ENCODE results near the gene ZNF688.
"Not testable (repeated sequence)": the region's sequence is repeated elsewhere in the genome, so short reads cannot be mapped to it uniquely, and the experiment has no call there.

Gene ZNF688

DNA sequence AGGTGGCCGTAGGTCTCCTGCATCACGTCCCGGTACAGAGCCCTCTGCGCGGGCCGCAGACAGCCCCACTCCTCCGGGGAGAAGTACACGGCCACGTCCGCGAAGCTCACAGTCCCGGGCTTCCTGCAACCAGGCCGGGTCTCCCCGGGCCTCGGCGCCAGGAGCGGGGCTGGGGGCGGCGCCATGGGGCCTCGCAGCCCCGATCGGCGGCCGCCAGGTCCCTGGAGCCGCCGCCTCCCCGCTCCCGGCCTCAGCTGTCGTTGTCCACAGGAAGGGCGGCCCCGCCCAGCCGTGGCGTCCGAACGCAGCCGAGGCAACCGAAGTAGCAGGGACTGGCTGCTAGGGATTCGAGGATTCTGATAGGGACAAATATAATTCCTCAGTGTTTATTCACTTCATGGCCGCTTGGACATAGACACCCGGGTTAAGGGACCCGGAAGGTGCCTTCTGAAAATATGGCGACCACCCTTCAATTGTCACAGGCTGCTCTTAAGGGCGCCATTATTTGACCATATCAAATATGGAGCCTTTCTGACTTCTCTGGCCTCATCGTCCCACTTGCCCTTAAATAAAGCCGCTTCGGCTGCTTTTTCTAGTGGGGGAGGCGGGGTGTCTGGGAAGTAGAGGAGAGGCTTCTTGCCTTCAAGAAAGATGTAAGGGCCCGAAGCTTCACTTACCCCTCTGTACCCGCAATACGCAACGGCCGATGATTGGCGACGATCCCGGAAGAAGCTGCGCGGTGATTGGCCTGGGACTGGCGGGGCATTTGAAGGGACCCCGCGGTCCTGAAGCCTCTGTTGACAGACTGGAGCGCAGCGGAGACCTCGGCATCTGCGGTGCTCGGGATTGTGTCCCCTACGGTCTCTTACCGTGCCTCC is at the start of gene ZNF688:
TSS of gene ZNF688 (minus strand) at position 270 of the 878 bp plus-strand sequence. CDS start at position 185, 85 bp downstream.
- peak; percentile 78 to 88 for DNase-seq (ENCODE audit: low read depth in 2 of 2)

- no peak for DNase-seq (ENCODE audit: low read depth in 2 of 2)
Observed at GRCh38 chr16:30620169-30620568, 48.7 kb upstream of the ZNF688 start.

DNA sequence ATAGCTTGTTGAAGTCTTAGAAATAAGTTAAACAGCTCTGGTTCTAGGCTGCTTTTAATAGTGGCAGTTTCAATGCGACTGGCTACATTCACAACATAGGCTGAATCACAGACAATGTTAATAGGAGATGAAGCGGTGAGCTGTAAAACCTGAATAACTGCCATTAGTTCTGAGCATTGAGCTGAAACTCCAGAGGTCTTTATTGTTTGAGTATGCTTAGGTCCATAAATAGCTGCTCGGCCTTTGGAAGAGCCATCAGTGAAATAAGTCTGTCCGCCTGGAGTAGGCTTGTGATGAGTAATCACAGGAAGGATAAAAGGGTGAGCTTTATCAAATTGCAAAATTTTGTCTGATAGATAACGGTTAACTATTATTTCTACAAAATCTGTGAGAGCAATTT is 48.1 kb upstream of the ZNF688 start:
- DNase-seq (ENCODE audit: low read depth in 2 of 2), result no peak

DNA sequence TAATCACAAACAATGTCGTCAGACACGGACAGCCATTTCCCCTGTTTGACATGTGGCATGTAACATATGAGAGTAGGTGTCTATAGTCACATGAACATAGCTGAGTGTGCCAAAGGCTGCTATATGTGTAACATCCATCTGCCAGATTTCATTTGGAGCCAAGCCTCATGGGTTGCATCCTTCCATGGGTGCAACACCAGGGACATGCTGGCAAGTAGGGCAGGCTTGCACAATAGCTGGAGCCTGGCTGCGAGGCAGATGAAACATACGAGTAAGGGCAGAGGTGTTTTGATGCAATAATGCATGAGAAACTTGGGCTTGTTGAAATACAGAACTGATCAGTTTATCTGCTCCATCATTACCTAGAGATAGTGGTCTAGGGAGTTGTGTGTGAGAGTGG is 47.7 kb upstream of the ZNF688 start:
- DNase-seq (ENCODE audit: low read depth in 2 of 2), result no peak

DNA sequence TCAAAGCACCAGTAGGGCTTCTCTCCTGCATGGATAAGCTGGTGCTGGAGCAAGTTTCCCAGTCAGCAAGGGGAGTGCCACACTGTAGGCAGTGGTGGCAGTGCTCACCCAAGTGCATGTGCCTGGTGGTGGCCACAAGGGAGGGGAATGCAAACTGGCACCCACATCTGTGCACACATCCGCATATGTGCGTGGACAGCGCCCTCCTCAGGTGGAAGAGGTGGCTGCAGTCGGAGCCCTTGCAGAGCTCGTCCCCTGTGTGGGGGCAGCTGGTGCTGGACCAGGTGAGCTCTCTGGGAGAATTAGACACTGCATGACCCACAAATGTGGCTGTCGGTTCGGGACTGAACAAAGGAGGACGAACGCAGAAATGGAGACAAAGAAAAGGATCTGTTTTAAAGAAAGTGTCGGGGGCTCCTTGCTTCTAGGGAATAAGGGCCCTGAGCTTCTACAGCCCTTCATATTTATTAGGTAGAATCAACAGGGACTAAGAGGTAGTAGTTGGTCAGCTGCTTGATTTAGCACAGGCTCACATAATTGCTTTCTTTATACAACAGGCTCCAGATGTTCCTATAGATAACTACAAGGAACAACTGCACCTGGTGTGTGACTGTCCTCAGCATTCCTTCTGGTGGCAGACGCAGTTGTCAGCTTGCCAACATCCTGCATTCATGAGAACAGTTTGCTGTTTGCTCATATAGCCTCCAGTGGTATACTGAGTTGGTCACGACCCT is 44.0 kb upstream of the ZNF688 start:
- DNase-seq (ENCODE audit: low read depth in 2 of 2), result peak in 1 of 2 donors; percentile 41

DNA sequence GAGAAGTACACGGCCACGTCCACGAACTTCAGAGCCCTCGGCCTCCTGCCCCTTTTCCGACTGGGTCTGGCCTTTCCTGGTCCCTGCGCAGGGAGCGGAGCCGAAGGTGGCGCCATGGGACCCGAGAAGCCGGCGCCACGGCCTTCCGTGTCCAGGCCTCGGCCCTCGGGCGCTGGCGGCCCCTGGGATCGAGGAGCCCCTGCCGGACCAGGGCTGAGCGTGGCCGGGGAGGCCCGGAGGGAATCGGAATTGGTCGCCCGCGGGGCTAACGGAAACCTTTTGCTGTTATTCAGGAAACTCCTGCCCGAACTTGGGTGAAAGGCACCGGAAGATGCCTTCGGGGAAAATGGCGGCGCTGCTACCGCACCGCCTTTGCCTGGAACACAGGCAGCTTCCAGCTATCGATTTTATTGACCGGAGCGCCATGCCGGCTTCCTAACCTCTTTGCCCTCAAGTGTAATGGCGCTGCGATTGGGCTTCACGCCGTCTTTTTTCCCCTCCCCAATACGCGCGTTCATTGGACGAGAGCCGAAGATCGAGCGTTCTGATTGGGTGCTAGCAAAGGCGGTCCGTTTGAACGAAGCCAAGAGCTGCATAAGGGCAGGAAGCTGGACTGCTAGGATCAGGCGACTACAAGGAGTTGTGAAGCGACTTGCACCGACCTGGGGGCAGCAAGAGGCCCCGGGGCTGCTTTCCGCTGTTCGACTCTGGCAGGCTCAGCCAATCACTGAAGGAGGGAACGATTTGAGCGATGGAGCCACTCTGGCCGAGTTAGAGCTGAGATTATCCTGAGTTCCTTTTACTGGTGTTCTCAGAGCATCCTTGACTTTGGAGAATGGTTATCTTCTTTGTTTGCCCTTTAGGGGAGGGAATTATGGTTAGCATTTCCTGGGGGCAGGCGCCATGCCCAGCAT is 38.7 kb upstream of the ZNF688 start, which contains the start of gene ZNF689:
TSS of gene ZNF689 (minus strand) at position 464 of the 914 bp plus-strand sequence. CDS start at position 116, 348 bp downstream.
- DNase-seq (ENCODE audit: low read depth in 2 of 2), result peak; percentile 84 to 87

- peak in 1 of 2 donors; percentile 27 for DNase-seq (ENCODE audit: low read depth in 2 of 2)
Observed at GRCh38 chr16:30609002-30609925, 37.8 kb upstream of the ZNF688 start.

- DNase-seq (ENCODE audit: low read depth in 2 of 2), result no peak
Observed at GRCh38 chr16:30606004-30606403, 34.5 kb upstream of the ZNF688 start.

DNA sequence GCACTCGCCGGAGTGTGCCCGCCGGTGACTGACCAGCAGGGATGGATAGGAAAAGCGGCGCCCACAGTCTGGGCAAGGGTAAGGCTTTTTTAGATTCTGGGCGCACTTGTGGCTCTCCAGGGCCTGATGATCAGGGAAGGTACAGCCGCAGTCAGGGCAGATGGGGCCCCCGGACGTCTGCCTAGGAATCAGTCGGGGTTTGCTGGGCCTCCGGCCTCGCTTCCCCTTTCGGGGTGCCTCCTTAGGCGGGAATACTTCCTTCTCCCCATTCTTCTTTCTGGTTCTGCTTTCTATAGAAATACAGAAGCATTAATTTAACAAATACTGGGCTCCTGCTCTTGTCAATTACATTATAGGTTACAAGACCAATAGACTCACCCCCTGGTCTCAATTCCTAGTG is 33.6 kb upstream of the ZNF688 start:
- DNase-seq (ENCODE audit: low read depth in 2 of 2), result no peak

DNA sequence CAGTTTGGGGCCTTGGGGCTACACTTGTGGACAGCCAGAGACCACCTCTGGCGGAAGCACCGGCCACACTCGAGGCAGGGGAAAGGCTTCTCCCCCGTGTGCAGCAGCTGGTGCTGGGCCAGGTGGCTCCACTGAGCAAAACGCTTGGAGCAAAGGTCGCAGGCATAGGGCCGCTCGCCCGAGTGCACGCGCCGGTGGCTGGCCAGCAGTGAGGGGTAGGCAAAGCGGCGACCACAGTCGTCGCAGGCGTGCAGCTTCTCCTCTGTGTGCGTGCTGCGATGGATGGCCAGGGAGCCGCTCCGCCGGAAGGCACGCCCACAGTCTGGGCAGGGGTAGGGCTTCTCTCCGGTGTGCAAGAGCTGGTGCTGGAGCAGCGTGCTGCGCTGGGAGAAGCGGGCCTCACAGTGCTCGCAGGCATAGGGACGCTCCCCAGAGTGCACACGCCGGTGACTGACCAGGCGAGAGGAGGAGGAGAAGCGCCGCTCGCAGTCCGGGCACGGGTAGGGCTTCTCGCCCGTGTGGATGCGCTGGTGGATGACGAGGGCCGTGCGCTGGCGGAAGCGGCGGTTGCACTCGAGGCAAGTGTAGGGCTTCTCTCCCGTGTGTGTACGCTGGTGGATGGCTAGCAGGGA is 32.9 kb upstream of the ZNF688 start:
- no peak for DNase-seq (ENCODE audit: low read depth in 2 of 2)

- no peak for DNase-seq (ENCODE audit: low read depth in 2 of 2)
Observed at GRCh38 chr16:30603945-30604315, 32.4 kb upstream of the ZNF688 start.

DNA sequence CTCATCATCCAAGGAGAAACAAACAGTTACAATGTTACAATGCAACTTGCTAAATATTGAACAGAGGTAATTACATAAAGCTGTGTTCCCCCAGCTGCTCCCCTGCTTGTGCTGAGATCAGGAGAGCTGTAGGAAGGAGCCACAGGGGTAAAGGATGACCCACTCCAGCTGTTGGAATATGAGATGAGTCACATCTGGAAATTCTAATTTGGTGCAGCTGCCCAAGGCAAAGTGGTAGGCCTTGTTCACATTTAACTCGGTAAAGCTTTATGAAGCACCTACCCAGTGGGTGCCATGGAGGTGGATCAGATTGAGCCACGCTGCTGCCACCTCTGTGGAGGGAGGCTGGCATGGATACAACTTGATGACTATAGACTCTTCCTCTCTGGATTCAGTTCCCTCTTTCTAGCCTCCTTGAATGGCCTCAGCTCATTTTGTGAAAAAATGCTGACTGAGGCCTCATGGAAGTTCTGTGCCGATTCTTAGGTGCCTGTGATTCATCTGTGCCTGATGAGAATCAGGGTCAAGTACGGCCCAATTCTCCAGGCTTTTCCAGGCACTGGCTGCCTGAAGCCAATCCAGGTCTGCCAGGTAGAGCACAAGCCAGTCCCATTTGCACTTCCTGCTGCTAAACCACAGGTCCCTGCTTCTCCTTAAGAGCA is 31.2 kb upstream of the ZNF688 start:
- DNase-seq (ENCODE audit: low read depth in 2 of 2), result no peak

GRCh38 chr16:30601966-30602365 is 30.5 kb upstream of the ZNF688 start:
- DNase-seq (ENCODE audit: low read depth in 2 of 2), result no peak

DNA sequence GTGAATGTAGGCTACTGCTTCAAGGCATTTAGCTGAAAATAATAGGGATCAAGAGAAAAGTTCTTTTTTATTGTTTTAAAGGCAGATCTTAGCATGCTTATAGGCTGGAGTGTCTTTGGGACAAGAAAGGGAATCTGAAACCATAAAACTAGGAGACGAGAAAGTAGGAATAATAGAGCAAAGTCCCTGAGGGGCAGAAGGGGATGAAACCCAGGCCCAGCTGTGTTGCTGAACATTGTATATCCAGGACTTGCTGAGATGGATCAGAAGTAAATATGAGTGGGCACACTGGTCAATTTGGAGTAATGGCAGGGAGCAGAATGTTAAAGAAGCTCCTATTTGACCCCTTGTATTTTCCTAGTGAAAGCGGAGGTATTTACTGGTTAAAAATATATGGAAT is 29.4 kb upstream of the ZNF688 start:
- DNase-seq (ENCODE audit: low read depth in 2 of 2), result no peak

DNA sequence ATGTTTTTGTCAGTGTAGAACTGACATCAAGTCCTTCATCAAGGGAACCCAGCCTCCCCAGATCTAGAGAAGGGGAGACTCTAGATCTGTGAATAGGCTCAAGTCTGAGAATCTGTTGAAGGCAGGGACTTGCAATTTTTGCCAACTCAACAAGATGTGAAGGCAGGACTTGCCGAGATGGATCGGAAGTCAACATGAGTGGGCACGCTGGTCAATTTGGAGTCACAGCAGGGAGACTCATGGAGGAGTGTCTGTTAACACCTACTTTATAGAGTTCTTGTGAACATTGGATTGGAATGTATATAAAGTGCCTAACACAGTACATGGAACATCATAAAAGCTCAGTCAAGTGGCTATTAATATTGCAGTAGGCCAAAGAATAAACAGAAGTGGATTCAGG is 28.7 kb upstream of the ZNF688 start:
- no peak for DNase-seq (ENCODE audit: low read depth in 2 of 2)

DNA sequence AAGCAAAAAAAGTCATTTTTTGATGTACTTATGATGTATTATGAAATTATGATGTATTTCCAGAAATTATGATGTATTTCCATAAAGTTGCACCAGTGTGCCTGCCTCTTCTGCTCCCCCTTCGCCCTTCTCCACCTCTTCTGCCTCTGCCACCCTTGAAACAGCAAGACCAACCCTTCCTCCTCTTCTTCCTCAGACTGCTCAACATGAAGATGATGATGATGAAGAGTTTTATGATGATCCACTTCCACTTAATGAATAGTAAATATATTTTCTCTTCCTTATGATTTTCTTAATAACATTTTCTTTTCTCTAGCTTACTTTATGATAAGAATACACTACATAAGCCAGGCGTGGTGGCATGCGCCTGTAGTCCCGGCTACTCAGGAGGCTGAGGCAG is 21.4 kb upstream of the ZNF688 start:
- no peak for DNase-seq (ENCODE audit: low read depth in 2 of 2)

DNA sequence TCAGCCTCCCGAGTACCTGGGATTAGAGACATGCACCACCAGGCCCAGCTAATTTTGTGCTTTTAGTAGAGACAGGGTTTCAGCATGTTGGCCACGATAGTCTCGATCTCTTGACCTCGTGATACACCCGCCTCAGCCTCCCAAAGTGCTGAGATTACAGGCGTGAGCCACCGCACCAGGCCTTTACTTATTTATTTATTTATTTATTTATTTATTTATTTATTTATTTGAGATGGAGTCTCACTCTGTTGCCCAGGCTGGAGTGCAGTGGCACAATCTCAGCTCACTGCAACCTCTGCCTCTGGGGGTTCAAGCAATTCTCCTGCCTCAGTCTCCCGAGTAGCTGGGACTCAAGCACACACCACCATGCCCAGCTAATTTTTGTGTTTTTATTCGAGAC is 19.4 kb upstream of the ZNF688 start:
- DNase-seq (ENCODE audit: low read depth in 2 of 2), result not testable (repeated sequence)

GRCh38 chr16:30589582-30589981 is 18.1 kb upstream of the ZNF688 start:
- not testable (repeated sequence) for DNase-seq (ENCODE audit: low read depth in 2 of 2)

- no peak for DNase-seq (ENCODE audit: low read depth in 2 of 2)
Observed at GRCh38 chr16:30588651-30589050, 17.1 kb upstream of the ZNF688 start.
